Keratinocyte (primary cell): ENCODE data around the gene GMFB. TPM values are rescaled to one million over a fixed set of nuclear protein-coding genes. Genes with fewer than 3 reads are reported as not detected.
A peak's percentile ranks its signal among the peaks of the same experiment; 100 is the strongest.

ENCODE experiments used
- DNase-seq: peaks from one replicate; pipeline ENCODE4 v3.0.0-alpha.2; 2011; ENCODE audit warnings: low read depth, missing footprints, low spot score
- FAIRE-seq: peaks from 2 replicates; lab custom pipeline; 2011; peaks lifted over from hg19 to GRCh38; lab: Jason Lieb, UNC
- H2AFZ ChIP-seq: 2 replicates; pipeline ENCODE4 v1.6.0; 2012; ENCODE audit warnings: low read length, control low read depth, inconsistent platforms; ENCODE audit not compliant: control insufficient read depth
- H3K27ac ChIP-seq: 2 replicates; pipeline ENCODE4 v1.5.1; 2011; ENCODE audit warnings: low read length; ENCODE audit not compliant: control insufficient read depth, insufficient read depth
- H3K27me3 ChIP-seq: 3 replicates; pipeline ENCODE4 v1.6.0; 2011; ENCODE audit warnings: low read length; ENCODE audit not compliant: control insufficient read depth, insufficient read depth; ENCODE audit errors: extremely low read depth
- H3K36me3 ChIP-seq, 2 experiments: 2 replicates in 1 of 2; 3 replicates in 1 of 2; pipeline ENCODE4 v1.5.1; 2011; ENCODE audit warnings: low read length in 2 of 2, mild to moderate bottlenecking in 1 of 2; ENCODE audit not compliant: control insufficient read depth in 2 of 2, insufficient read depth in 2 of 2; ENCODE audit errors: extremely low read depth in 1 of 2
- H3K4me1 ChIP-seq: 3 replicates; pipeline ENCODE4 v1.5.1; 2011; ENCODE audit warnings: low read length; ENCODE audit not compliant: control insufficient read depth, insufficient read depth; ENCODE audit errors: extremely low read depth
- H3K4me2 ChIP-seq: 3 replicates; pipeline ENCODE4 v1.6.0; 2011; ENCODE audit warnings: low read depth, low read length; ENCODE audit not compliant: control insufficient read depth, insufficient read depth; ENCODE audit errors: extremely low read depth
- H3K4me3 ChIP-seq, 3 experiments: fragments of 200-600 bp in 1 of 3; sonication (generic) in 1 of 3; 2 replicates in 2 of 3; 3 replicates in 1 of 3; pipeline ENCODE4 v1.5.1; 2011 to 2016; ENCODE audit warnings: low read length in 3 of 3, mild to moderate bottlenecking in 3 of 3, control low read depth in 2 of 3, inconsistent platforms in 1 of 3, low read depth in 1 of 3, mixed read lengths in 1 of 3, mixed run types in 1 of 3, moderate library complexity in 1 of 3; ENCODE audit not compliant: control insufficient read depth in 2 of 3, insufficient read depth in 2 of 3; ENCODE audit errors: extremely low read depth in 1 of 3
- H3K79me2 ChIP-seq: 2 replicates; pipeline ENCODE4 v1.6.0; 2012; ENCODE audit warnings: low read length; ENCODE audit not compliant: control insufficient read depth, insufficient read depth
- H3K9ac ChIP-seq: 3 replicates; pipeline ENCODE4 v1.6.0; 2011; ENCODE audit warnings: low read length; ENCODE audit not compliant: control insufficient read depth, insufficient read depth; ENCODE audit errors: extremely low read depth
- H3K9me1 ChIP-seq: 3 replicates; pipeline ENCODE4 v1.6.0; 2011; ENCODE audit warnings: low read length; ENCODE audit not compliant: control insufficient read depth, insufficient read depth; ENCODE audit errors: extremely low read depth
- H3K9me3 ChIP-seq: 2 replicates; pipeline ENCODE4 v1.5.1; 2012; ENCODE audit warnings: low read depth, low read length; ENCODE audit not compliant: control insufficient read depth
- H4K20me1 ChIP-seq: 3 replicates; pipeline ENCODE4 v1.6.0; 2011; ENCODE audit warnings: low read length; ENCODE audit not compliant: control insufficient read depth, insufficient read depth; ENCODE audit errors: extremely low read depth
- CTCF ChIP-seq, 3 experiments: IDR thresholded peaks in 1 of 3; conservative IDR thresholded peaks in 1 of 3; optimal IDR thresholded peaks in 1 of 3; 2 replicates in 2 of 3; 3 replicates in 1 of 3; pipeline versions ENCODE3 to v1.5.1; 2011; ENCODE audit warnings: low read length in 3 of 3, mild to moderate bottlenecking in 3 of 3, moderate library complexity in 2 of 3, control low read depth in 1 of 3, inconsistent platforms in 1 of 3; ENCODE audit not compliant: insufficient read depth in 2 of 3; ENCODE audit errors: extremely low read depth in 1 of 3
- EZH2 ChIP-seq: IDR thresholded peaks from one replicate; pipeline ENCODE4 v1.6.1; 2012; ENCODE audit warnings: inconsistent platforms, mild to moderate bottlenecking, low read length, moderate library complexity
- dilution Hi-C: fragments of 300-500 bp; cut with MboI; formaldehyde crosslinking; loops from one replicate; pipeline ENCODE4 v1.7.0; 2020; ENCODE audit warnings: low sequenced_read_pairs; ENCODE audit not compliant: extremely low pct_ligation_motif_present
- polyA plus RNA-seq, 5 experiments: library from polyadenylated mRNA; depleted of rRNA in 3 of 5; stranded (reverse) in 3 of 5; stranded (forward) in 1 of 5; unstranded in 1 of 5; fragments of >200 nt; gene quantifications; 1 replicate in 1 of 5; 2 replicates in 3 of 5; 3 replicates in 1 of 5; pipeline versions ENCODE4 v1.2.1 to v1.2.3, GENCODE V29; 2011 to 2012; ENCODE audit warnings: missing spikeins in 2 of 5, low read depth in 1 of 5, low replicate concordance in 1 of 5

GMFB gene
- polyA plus RNA-seq, 1 donor (not counting 4 experiments of a cell fraction or from before 2014, with no cell fraction given): 50.5 TPM

- Histone ChIP-seq H2AFZ (no peak overlapping the region), H3K9me3 (no peaks in the 10 kb centered on the region), H3K4me3 (no peak overlapping the region), H3K9ac (no peak overlapping the region), H3K36me3 (no peaks in the 10 kb centered on the region), H3K27me3 (no peaks in the 10 kb centered on the region), H3K9me1 (no peaks in the 10 kb centered on the region), H3K4me2 (peak overlapping the region; percentile 95), H3K27ac (no peak overlapping the region), H3K79me2 (peaks cover 26% of the 10 kb centered on the region), H4K20me1 (no peaks in the 10 kb centered on the region), H3K4me1 (peaks cover 22% of the 10 kb centered on the region)
- FAIRE-seq: no peak
- dilution Hi-C loops: no loop called here
- DNase-seq: no peak
- TF ChIP-seq CTCF (optimal IDR thresholded peaks at IDR 0.05 in 1 of 3, IDR thresholded peaks at IDR 0.05 in 1 of 3, conservative IDR thresholded peaks at IDR 0.05 in 1 of 3; ENCODE audit: extremely low read depth in 1 of 3, insufficient read depth in 2 of 3, low read length in 3 of 3) (no peak), EZH2 (no peak)
These were observed 1.8 kb upstream of the GMFB start for GRCh38 chr14:54490445-54491175.

- H2AFZ ChIP-seq: peak overlapping the region; percentile 82
- dilution Hi-C loops: no loop called here
These were observed 1.1 kb upstream of the GMFB start for GRCh38 chr14:54489731-54490444.

More at GRCh38 chr14:54489731-54490444, 1.1 kb upstream of the GMFB start:
- H3K4me3 ChIP-seq: peak overlapping the region in 2 of 3 experiments; percentile 46 to 65
- H3K27ac ChIP-seq: no peak overlapping the region
- H3K36me3 ChIP-seq: no peaks in the 10 kb centered on the region
- H3K9me3 ChIP-seq: no peaks in the 10 kb centered on the region
- H3K9ac ChIP-seq: peak overlapping the region; percentile 97
- H3K27me3 ChIP-seq: no peaks in the 10 kb centered on the region
- TF ChIP-seq EZH2: no peak
- TF ChIP-seq CTCF (optimal IDR thresholded peaks at IDR 0.05 in 1 of 3, IDR thresholded peaks at IDR 0.05 in 1 of 3, conservative IDR thresholded peaks at IDR 0.05 in 1 of 3; ENCODE audit: extremely low read depth in 1 of 3, insufficient read depth in 2 of 3, low read length in 3 of 3): no peak
- peaks cover 34% of the 10 kb centered on the region for H3K79me2 ChIP-seq
- H3K4me1 ChIP-seq: peaks cover 22% of the 10 kb centered on the region
- no peak for FAIRE-seq
- H3K9me1 ChIP-seq: no peaks in the 10 kb centered on the region
- no peaks in the 10 kb centered on the region for H4K20me1 ChIP-seq
- no peak for DNase-seq
- H3K4me2 ChIP-seq: peak overlapping the region; percentile 95
